Fibroblast of lung (primary cell): ENCODE data around the gene DCAF17. TPM values are rescaled to one million over a fixed set of nuclear protein-coding genes. Genes with fewer than 3 reads are reported as not detected.

Experiments
- DNase-seq, 2 donors: peaks; one replicate each; pipeline versions ENCODE4 v3.0.0 to v3.0.0-alpha.2; 2010; ENCODE audit warnings: low read depth in 2 of 2
- H2AFZ ChIP-seq: 2 replicates; pipeline ENCODE4 v1.5.1; 2012; ENCODE audit warnings: low read length, control low read depth, inconsistent platforms
- H3K27ac ChIP-seq: 2 replicates; pipeline ENCODE4 v1.5.1; 2011; ENCODE audit warnings: low read length, control low read depth; ENCODE audit not compliant: insufficient read depth
- H3K27me3 ChIP-seq: 2 replicates; pipeline ENCODE4 v1.5.1; 2011; ENCODE audit warnings: mild to moderate bottlenecking, low read length; ENCODE audit not compliant: control insufficient read depth, insufficient read depth
- H3K36me3 ChIP-seq: 2 replicates; pipeline ENCODE4 v1.5.1; 2011; ENCODE audit warnings: low read length; ENCODE audit not compliant: control insufficient read depth, insufficient read depth
- H3K4me1 ChIP-seq: 2 replicates; pipeline ENCODE4 v1.5.1; 2011; ENCODE audit warnings: low read length; ENCODE audit not compliant: control insufficient read depth, insufficient read depth; ENCODE audit errors: extremely low read depth
- H3K4me2 ChIP-seq: 2 replicates; pipeline ENCODE4 v1.5.1; 2011; ENCODE audit warnings: low read length, control low read depth; ENCODE audit not compliant: insufficient read depth; ENCODE audit errors: extremely low read depth
- H3K4me3 ChIP-seq, 4 experiments: fragments of 200-600 bp in 1 of 4; sonication (generic) in 1 of 4; replicated peaks in 1 of 4; 2 replicates each; pipeline ENCODE4 v1.5.1; 2011 to 2016; ENCODE audit warnings: low read length in 4 of 4, low read depth in 3 of 4, mild to moderate bottlenecking in 3 of 4, control low read depth in 2 of 4, inconsistent platforms in 1 of 4, mixed read lengths in 1 of 4; ENCODE audit not compliant: insufficient read depth in 1 of 4; ENCODE audit errors: control extremely low read depth in 1 of 4
- H3K79me2 ChIP-seq: 2 replicates; pipeline ENCODE4 v1.5.1; 2012; ENCODE audit warnings: mild to moderate bottlenecking, low read length, inconsistent platforms; ENCODE audit not compliant: control insufficient read depth, insufficient read depth
- H3K9ac ChIP-seq: 2 replicates; pipeline ENCODE4 v1.5.1; 2011; ENCODE audit warnings: mild to moderate bottlenecking, low read length, control low read depth; ENCODE audit not compliant: insufficient read depth
- H3K9me3 ChIP-seq: 2 replicates; pipeline ENCODE4 v1.5.1; 2012; ENCODE audit warnings: low read depth, low read length; ENCODE audit not compliant: control insufficient read depth, insufficient read depth
- H4K20me1 ChIP-seq: 2 replicates; pipeline ENCODE4 v1.5.1; 2011; ENCODE audit warnings: low read length; ENCODE audit not compliant: control insufficient read depth, insufficient read depth; ENCODE audit errors: extremely low read depth
- CTCF ChIP-seq, 2 donors: IDR thresholded peaks in 1 of 2; conservative IDR thresholded peaks in 1 of 2; 1 replicate in 1 of 2; 2 replicates in 1 of 2; pipeline ENCODE4 v1.5.1; 2011 to 2012; ENCODE audit warnings: low read length in 2 of 2, control low read depth in 1 of 2, inconsistent platforms in 1 of 2, low read depth in 1 of 2, mild to moderate bottlenecking in 1 of 2
- EZH2 ChIP-seq: IDR thresholded peaks from 2 replicates; pipeline ENCODE4 v1.5.1; 2012; ENCODE audit warnings: low read length, control low read depth, mild to moderate bottlenecking; ENCODE audit errors: missing control alignments
- polyA plus RNA-seq, 2 donors: library from polyadenylated mRNA; depleted of rRNA in 1 of 2; stranded (reverse) in 1 of 2; unstranded in 1 of 2; fragments of >200 nt; gene quantifications; 2 replicates each; pipeline ENCODE4 v1.2.1, GENCODE V29; 2011 to 2012; ENCODE audit warnings: missing spikeins in 1 of 2
- total RNA-seq: library from RNA; depleted of rRNA; stranded (reverse); fragments of >200 nt; gene quantifications from 2 replicates; pipeline ENCODE4 v1.2.1, GENCODE V29; 2014

DCAF17 gene
- total and polyA plus RNA-seq, 2 donors (not counting 1 experiment from before 2014, with no cell fraction given), result 10.2 to 30.6 TPM

GRCh38 chr2:171405546-171405945 lies 28.5 kb upstream of the DCAF17 start:
- H3K36me3 ChIP-seq, result no peaks in the 10 kb centered on the region
- no peak overlapping the region for H3K27ac ChIP-seq
- H3K9me3 ChIP-seq, result no peaks in the 10 kb centered on the region
- H3K4me1 ChIP-seq, result peaks cover 2% of the 10 kb centered on the region
- H3K4me3 ChIP-seq, result no peak overlapping the region
- H3K79me2 ChIP-seq, result no peaks in the 10 kb centered on the region
- no peak overlapping the region for H3K9ac ChIP-seq
- no peak for TF ChIP-seq EZH2
- TF ChIP-seq CTCF (conservative IDR thresholded peaks at IDR 0.05 in 1 of 2, IDR thresholded peaks at IDR 0.05 in 1 of 2; ENCODE audit: low read depth in 1 of 2, low read length in 2 of 2), result no peak
- no peak overlapping the region for H3K4me2 ChIP-seq
- no peaks in the 10 kb centered on the region for H3K27me3 ChIP-seq
- no peak overlapping the region for H2AFZ ChIP-seq
- no peaks in the 10 kb centered on the region for H4K20me1 ChIP-seq
- no peak for DNase-seq

- Histone ChIP-seq H3K27me3 (no peaks in the 10 kb centered on the region), H4K20me1 (no peaks in the 10 kb centered on the region), H2AFZ (no peak overlapping the region), H3K4me2 (no peak overlapping the region), H3K4me1 (peaks cover 2% of the 10 kb centered on the region), H3K9ac (no peak overlapping the region), H3K4me3 (no peak overlapping the region), H3K36me3 (no peaks in the 10 kb centered on the region), H3K9me3 (no peaks in the 10 kb centered on the region), H3K79me2 (no peaks in the 10 kb centered on the region), H3K27ac (no peak overlapping the region)
- TF ChIP-seq EZH2, result no peak
- DNase-seq, result no peak
These were observed 28.0 kb upstream of the DCAF17 start for GRCh38 chr2:171406044-171406443.

DNA sequence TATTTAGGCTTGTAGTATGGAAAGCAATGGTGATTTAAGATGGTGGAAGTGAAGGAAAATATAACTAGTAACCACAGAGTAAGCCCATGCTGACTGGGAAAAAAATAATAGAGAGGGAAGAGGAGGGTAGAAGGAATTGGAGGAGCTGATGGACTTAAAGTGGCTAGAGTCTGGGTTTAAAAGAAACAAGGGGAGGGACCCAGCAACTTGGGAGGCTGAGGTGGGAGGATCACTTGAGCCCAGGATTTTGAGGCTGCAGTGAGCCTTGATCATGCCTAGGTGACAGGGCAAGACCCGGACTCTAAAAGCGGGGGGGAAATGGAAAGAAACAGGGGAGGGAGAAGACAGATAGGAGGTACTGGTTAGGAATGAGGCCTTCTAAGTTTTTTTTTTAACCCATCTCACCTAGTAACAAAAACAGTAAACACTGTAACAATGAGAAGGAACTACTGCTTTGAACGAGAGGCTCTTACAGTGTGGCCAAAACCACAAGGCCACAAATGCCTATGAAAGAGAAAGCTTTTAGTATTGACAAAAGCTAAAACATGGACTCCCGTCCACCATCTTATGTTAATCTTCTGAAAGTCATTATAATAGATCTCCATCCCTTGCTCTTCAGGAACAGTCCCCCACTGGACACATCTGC lies 26.9 kb upstream of the DCAF17 start:
- Histone ChIP-seq H3K27me3 (no peaks in the 10 kb centered on the region), H3K4me1 (peaks cover 5% of the 10 kb centered on the region), H3K27ac (no peak overlapping the region), H2AFZ (no peak overlapping the region), H3K9ac (no peak overlapping the region), H3K9me3 (no peaks in the 10 kb centered on the region), H4K20me1 (no peaks in the 10 kb centered on the region), H3K4me2 (no peak overlapping the region), H3K4me3 (no peak overlapping the region), H3K79me2 (no peaks in the 10 kb centered on the region), H3K36me3 (no peaks in the 10 kb centered on the region)
- no peak for DNase-seq
- TF ChIP-seq EZH2 (no peak), CTCF (conservative IDR thresholded peaks at IDR 0.05 in 1 of 2, IDR thresholded peaks at IDR 0.05 in 1 of 2; ENCODE audit: low read depth in 1 of 2, low read length in 2 of 2) (no peak)
